K562 (cell line): ENCODE measurements around the gene CABP5. TPM values are rescaled to one million over a fixed set of nuclear protein-coding genes. Genes with fewer than 3 reads are reported as not detected.

Experiments used
- ATAC-seq: fragments of 200-7000 bp; cut with Tn5 transposase; 3 replicates; pipeline ENCODE4 v1.9.1; 2020; ENCODE audit warnings: moderate library complexity
- BruUV-seq: library from RNA; stranded (reverse); fragments of 400-500 nt; replicated peaks from 2 replicates; lab custom pipeline; 2021; lab: Mats Ljungman, UMichigan
- CTCF ChIA-PET: fragments of 300-600 bp; formaldehyde crosslinking; extraction: SDS; loops from one replicate; lab custom pipeline; 2021; ENCODE audit warnings: low intra/inter-chr PET ratio; lab: Yijun Ruan, JAX
- POLR2A ChIA-PET: fragments of 300-600, 350-650 bp; sonication (Branson Sonifier 250); formaldehyde crosslinking; extraction: SDS; loops from one replicate; lab custom pipeline; 2021; ENCODE audit warnings: antibody characterized with exemption, inconsistent platforms; lab: Yijun Ruan, JAX
- DNase-seq, 4 experiments: peaks; one replicate each; pipeline versions ENCODE4 v3.0.0 to v3.0.0-alpha.2; 2011 to 2018; ENCODE audit warnings: low spot score in 3 of 4, mixed read lengths in 3 of 4; ENCODE audit errors: extremely low read depth in 1 of 4
- FAIRE-seq: peaks from 2 replicates; lab custom pipeline; 2011; peaks lifted over from hg19 to GRCh38; lab: Jason Lieb, UNC
- H2AFZ ChIP-seq: 2 replicates; pipeline ENCODE4 v1.6.0; 2011; ENCODE audit warnings: low read depth, low read length, control low read depth, inconsistent platforms
- H3K27ac ChIP-seq: fragments of 200-600 bp; 3 replicates; pipeline ENCODE4 v1.8.0; 2011; ENCODE audit warnings: low read depth, mild to moderate bottlenecking, control low read depth, inconsistent platforms, low read length, moderate library complexity, mixed read lengths; ENCODE audit errors: extremely low read depth
- H3K27me3 ChIP-seq, 2 experiments: fragments of 300-600 bp in 1 of 2; 2 replicates in 1 of 2; 3 replicates in 1 of 2; pipeline versions ENCODE4 v1.6.0 to v1.8.0; 2011; ENCODE audit warnings: inconsistent platforms in 2 of 2, low read length in 2 of 2, mild to moderate bottlenecking in 1 of 2, mixed read lengths in 1 of 2, moderate library complexity in 1 of 2; ENCODE audit not compliant: control insufficient read depth in 2 of 2, insufficient read depth in 2 of 2
- H3K36me3 ChIP-seq: fragments of 300-600 bp; 3 replicates; pipeline ENCODE4 v1.8.0; 2011; ENCODE audit warnings: mild to moderate bottlenecking, low read length, inconsistent platforms; ENCODE audit not compliant: control insufficient read depth, insufficient read depth
- H3K4me1 ChIP-seq, 2 experiments: fragments of 200-600 bp in 1 of 2; replicated peaks in 1 of 2; 2 replicates in 1 of 2; 3 replicates in 1 of 2; pipeline versions ENCODE4 v1.5.1 to v1.8.0; 2011; ENCODE audit warnings: inconsistent platforms in 2 of 2, low read length in 2 of 2, mild to moderate bottlenecking in 1 of 2, mixed read lengths in 1 of 2, moderate library complexity in 1 of 2; ENCODE audit not compliant: control insufficient read depth in 2 of 2, insufficient read depth in 2 of 2
- H3K4me2 ChIP-seq: 2 replicates; pipeline ENCODE4 v1.6.1; 2011; ENCODE audit warnings: low read length, control low read depth, inconsistent platforms, mixed read lengths; ENCODE audit not compliant: insufficient read depth
- H3K4me3 ChIP-seq: fragments of 200-600 bp; sonication (generic), shearing (Covaris generic); 2 replicates; pipeline ENCODE4 v1.5.1; 2016; ENCODE audit warnings: control low read depth, inconsistent platforms
- H3K79me2 ChIP-seq: fragments of 200-600 bp; 3 replicates; pipeline ENCODE4 v1.8.0; 2011; ENCODE audit warnings: low read length, inconsistent platforms; ENCODE audit not compliant: control insufficient read depth, insufficient read depth
- H3K9ac ChIP-seq, 2 experiments: 2 replicates each; pipeline versions ENCODE4 v1.6.0 to v1.6.1; 2011; ENCODE audit warnings: low read depth in 2 of 2, low read length in 2 of 2, control low read depth in 1 of 2, inconsistent platforms in 1 of 2, mild to moderate bottlenecking in 1 of 2, mixed read lengths in 1 of 2; ENCODE audit not compliant: insufficient read depth in 1 of 2
- H3K9me1 ChIP-seq: one replicate; pipeline ENCODE4 v1.6.0; 2011; ENCODE audit warnings: inconsistent platforms, mild to moderate bottlenecking, low read length, moderate library complexity; ENCODE audit not compliant: control insufficient read depth, insufficient read depth
- H3K9me3 ChIP-seq: replicated peaks from 2 replicates; pipeline ENCODE4 v1.5.1; 2011; ENCODE audit warnings: low read depth, low read length, inconsistent platforms; ENCODE audit not compliant: control insufficient read depth, insufficient read depth
- H4K20me1 ChIP-seq: replicated peaks from 2 replicates; pipeline ENCODE4 v1.6.1; 2011; ENCODE audit warnings: low read length, inconsistent platforms, mixed read lengths; ENCODE audit not compliant: control insufficient read depth, insufficient read depth
- BRD4 ChIP-seq: fragments of 200-600 bp; sonication (generic); IDR thresholded peaks from 2 replicates; pipeline ENCODE4 v1.6.1; 2017; ENCODE audit warnings: inconsistent platforms
- CC2D1A ChIP-seq: fragments of 450-650 bp; IDR thresholded peaks from 2 replicates; pipeline ENCODE4 v1.6.1; 2017; ENCODE audit warnings: mild to moderate bottlenecking
- GATAD2A ChIP-seq: fragments of 450-650 bp; IDR thresholded peaks from 2 replicates; pipeline ENCODE4 v1.6.1; 2017
- HMG20A ChIP-seq: fragments of 450-650 bp; formaldehyde crosslinking; conservative IDR thresholded peaks from 2 replicates; pipeline ENCODE4 v1.4.0; 2020; ENCODE audit warnings: mild to moderate bottlenecking, mixed read lengths
- HNRNPLL ChIP-seq: fragments of 200-400 bp; formaldehyde crosslinking; IDR thresholded peaks from 2 replicates; pipeline ENCODE4 v1.6.1; 2017; ENCODE audit warnings: low read length, low read depth, mild to moderate bottlenecking; ENCODE audit not compliant: poor library complexity, severe bottlenecking
- KLF10 ChIP-seq: fragments of 250-450 bp; sonication (Bioruptor Pico); IDR thresholded peaks from 2 replicates; pipeline ENCODE4 v1.6.1; 2021; ENCODE audit warnings: matching md5 sums
- MYBL2 ChIP-seq, 2 experiments: fragments of 450-650 bp in 1 of 2; sonication (generic) in 1 of 2; formaldehyde crosslinking in 1 of 2; IDR thresholded peaks; 2 replicates each; pipeline versions ENCODE4 v1.6.1 to v1.8.1; 2017 to 2022; ENCODE audit warnings: borderline replicate concordance in 1 of 2, inconsistent platforms in 1 of 2, low read depth in 1 of 2, mild to moderate bottlenecking in 1 of 2, missing genetic modification reagents in 1 of 2, moderate library complexity in 1 of 2
- RBM15 ChIP-seq: fragments of 200-400 bp; formaldehyde crosslinking; IDR thresholded peaks from 2 replicates; pipeline ENCODE4 v1.6.1; 2018; ENCODE audit warnings: mild to moderate bottlenecking, low read length, moderate library complexity; ENCODE audit not compliant: insufficient read depth
- RCOR1 ChIP-seq, 2 experiments: IDR thresholded peaks; 2 replicates each; pipeline ENCODE4 v1.6.1; 2012; ENCODE audit warnings: low read depth in 2 of 2, low read length in 2 of 2, borderline replicate concordance in 1 of 2, improper control_type of control experiment in 1 of 2
- SMAD2 ChIP-seq: fragments of 150-350 bp; IDR thresholded peaks from 2 replicates; pipeline ENCODE4 v1.6.1; 2014; ENCODE audit warnings: low read depth, mild to moderate bottlenecking, low read length
- THRAP3 ChIP-seq: fragments of 450-650 bp; IDR thresholded peaks from 2 replicates; pipeline ENCODE4 v1.6.1; 2016; ENCODE audit warnings: mild to moderate bottlenecking, inconsistent platforms, borderline replicate concordance
- ZEB2 ChIP-seq: fragments of 450-650 bp; IDR thresholded peaks from 2 replicates; pipeline ENCODE4 v1.6.1; 2016
- ZNF408 ChIP-seq: fragments of 250-450 bp; sonication (Bioruptor Pico); IDR thresholded peaks from 2 replicates; pipeline ENCODE4 v1.4.0; 2020; ENCODE audit warnings: low read depth, mild to moderate bottlenecking, moderate library complexity
- WGBS: fragments of 100-300 bp; shearing (Covaris generic); methylation state at CpG from one replicate; pipeline ENCODE4 v1.1.6; 2016; ENCODE audit warnings: low coverage, mixed read lengths; ENCODE audit not compliant: insufficient coverage; ENCODE audit errors: missing lambda C conversion rate; 5-methylcytosine and 5-hydroxymethylcytosine counted together
- in situ Hi-C: fragments of 300-500 bp; cut with MboI; formaldehyde crosslinking; loops from 4 replicates; pipeline ENCODE4 v1.15.0; 2018; ENCODE audit warnings: inconsistent platforms, mixed read lengths
- intact Hi-C: fragments of 100-400 bp; cut with micrococcal nuclease; formaldehyde crosslinking; loops from 2 replicates; pipeline ENCODE4 v1.14.2; 2022
- polyA plus RNA-seq, 8 experiments: library from polyadenylated mRNA; depleted of rRNA in 4 of 8; stranded (reverse) in 5 of 8; unstranded in 3 of 8; fragments of >200 nt; fragmentation: Nextera tagmentation in 2 of 8; fragmentation: Illumina TruSeq in 1 of 8; extraction: Ambion mirVana in 2 of 8; extraction: Trizol in 1 of 8; gene quantifications; 2 replicates each; pipeline versions ENCODE4 v1.2.1 to v1.2.3, GENCODE V29; 2011 to 2014; ENCODE audit warnings: inconsistent platforms in 1 of 8, missing spikeins in 1 of 8
- total RNA-seq, 7 experiments: library from RNA; depleted of rRNA in 6 of 7; stranded (reverse); fragments of >200 nt in 6 of 7; fragmentation: Illumina TruSeq in 2 of 7; extraction: Trizol in 2 of 7; gene quantifications; 2 replicates each; pipeline versions ENCODE4 v1.2.1 to v1.2.3, GENCODE V29; 2011 to 2021; ENCODE audit warnings: low replicate concordance in 1 of 7
- TF ChIP-seq, protein P1 (sequence below): sonication (generic); formaldehyde crosslinking; IDR thresholded peaks from 2 replicates; pipeline ENCODE4 v1.8.0; 2022; ENCODE audit warnings: mild to moderate bottlenecking, missing genetic modification reagents, borderline replicate concordance
- TF ChIP-seq, protein P2 (sequence below): fragments of 200-800 bp; sonication (Bioruptor generic); IDR thresholded peaks from 2 replicates; pipeline ENCODE4 v1.6.1; 2016; ENCODE audit warnings: missing genetic modification characterization, missing compliant biosample characterization

The CABP5 gene
- total and polyA plus RNA-seq, 9 of the 15 experiments (the other 6 are each of a cell fraction or from before 2014, with no cell fraction given), result not detected

DNA sequence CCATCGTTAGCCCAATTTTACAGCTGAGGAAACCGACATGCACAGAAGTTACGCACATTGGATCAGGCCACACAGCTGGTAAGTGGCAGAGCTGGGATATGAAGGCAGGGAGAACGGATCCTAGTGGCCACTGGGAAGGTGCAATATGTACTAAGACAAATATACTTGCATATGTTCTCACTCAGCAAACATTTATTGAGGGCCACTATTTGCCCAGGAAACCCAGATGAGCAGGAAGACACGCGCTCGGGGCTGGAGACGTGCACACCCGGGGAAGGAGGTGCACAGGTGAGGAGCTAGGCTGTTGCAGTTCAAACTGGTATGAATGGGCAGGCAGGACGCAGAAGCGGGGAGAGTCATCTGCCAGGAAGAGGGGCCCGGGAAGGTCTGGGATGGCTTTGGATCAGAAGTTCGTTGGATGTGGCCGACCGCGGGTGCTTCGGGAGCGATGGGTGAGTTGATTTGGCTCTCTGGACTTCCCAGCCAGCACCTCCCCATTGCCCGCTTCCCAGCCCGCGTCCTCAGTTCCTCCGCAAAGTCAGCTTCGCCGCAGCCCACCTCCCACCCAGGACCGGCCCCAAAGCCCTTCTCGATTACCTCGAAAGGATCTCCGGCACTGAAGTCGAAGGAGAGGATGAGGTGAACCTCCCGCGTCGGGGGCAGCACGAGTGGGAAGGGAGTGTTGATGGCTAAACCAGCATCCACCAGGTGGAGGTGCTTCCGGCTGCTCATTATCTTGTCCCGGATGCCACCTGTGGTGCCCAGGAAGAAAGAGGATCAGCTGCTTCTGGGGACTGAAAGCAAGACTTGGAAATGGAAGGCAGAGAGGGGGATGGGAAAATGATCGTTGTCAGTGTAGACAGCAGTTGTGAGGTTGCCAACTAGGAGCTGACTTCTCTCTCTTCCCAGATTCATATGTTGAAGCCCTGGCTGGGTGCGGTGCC, 17.8 kb upstream of the CABP5 start:
- 8% methylated on average over 37 of the region's 37 CpGs for WGBS
- no peak overlapping the region for H3K27ac ChIP-seq
- intact Hi-C loops, result no loop called here
- H3K4me2 ChIP-seq, result no peak overlapping the region
- no peak overlapping the region for H3K4me3 ChIP-seq
- in situ Hi-C loops, result no loop called here
- FAIRE-seq (no peak), ATAC-seq (no peak), DNase-seq (no peak)
- CTCF ChIA-PET, result no interaction called here
- H4K20me1 ChIP-seq, result no peaks in the 10 kb centered on the region
- H3K9me1 ChIP-seq, result no peaks in the 10 kb centered on the region
- no peak overlapping the region for H3K9ac ChIP-seq
- H3K4me1 ChIP-seq, result no peaks in the 10 kb centered on the region; a peak in 1 of 5 replicates
- POLR2A ChIA-PET, result interaction anchor here (0.6 to 1.0 kb wide), 3 partner anchors 14 to 32 kb away, joined by 4 to 6 read pairs (median 4); partner anchors contain the start of gene CABP5
- no TSS peak for BruUV-seq
- H3K79me2 ChIP-seq, result no peaks in the 10 kb centered on the region
- H3K36me3 ChIP-seq, result no peaks in the 10 kb centered on the region
- no peak overlapping the region for H2AFZ ChIP-seq
- peaks cover 16 to 48% of the 10 kb centered on the region in 2 experiments for H3K27me3 ChIP-seq
- H3K9me3 ChIP-seq, result no peaks in the 10 kb centered on the region
- TF ChIP-seq THRAP3 (no peak), RBM15 (no peak), HNRNPLL (no peak), GATAD2A (no peak), KLF10 (no peak), RCOR1 (IDR thresholded peaks at IDR 0.05; ENCODE audit: borderline replicate concordance in 1 of 2, low read depth in 2 of 2, low read length in 2 of 2) (no peak), BRD4 (no peak), ZNF408 (no peak), MYBL2 (IDR thresholded peaks at IDR 0.05; ENCODE audit: low read depth) (no peak), MYBL2 (CRISPR knock-in tag; IDR thresholded peaks at IDR 0.05; ENCODE audit: borderline replicate concordance) (no peak), SMAD2 (no peak), CC2D1A (no peak), HMG20A (CRISPR knock-in tag) (no peak), ZEB2 (no peak)
- TF ChIP-seq, protein P1, sequence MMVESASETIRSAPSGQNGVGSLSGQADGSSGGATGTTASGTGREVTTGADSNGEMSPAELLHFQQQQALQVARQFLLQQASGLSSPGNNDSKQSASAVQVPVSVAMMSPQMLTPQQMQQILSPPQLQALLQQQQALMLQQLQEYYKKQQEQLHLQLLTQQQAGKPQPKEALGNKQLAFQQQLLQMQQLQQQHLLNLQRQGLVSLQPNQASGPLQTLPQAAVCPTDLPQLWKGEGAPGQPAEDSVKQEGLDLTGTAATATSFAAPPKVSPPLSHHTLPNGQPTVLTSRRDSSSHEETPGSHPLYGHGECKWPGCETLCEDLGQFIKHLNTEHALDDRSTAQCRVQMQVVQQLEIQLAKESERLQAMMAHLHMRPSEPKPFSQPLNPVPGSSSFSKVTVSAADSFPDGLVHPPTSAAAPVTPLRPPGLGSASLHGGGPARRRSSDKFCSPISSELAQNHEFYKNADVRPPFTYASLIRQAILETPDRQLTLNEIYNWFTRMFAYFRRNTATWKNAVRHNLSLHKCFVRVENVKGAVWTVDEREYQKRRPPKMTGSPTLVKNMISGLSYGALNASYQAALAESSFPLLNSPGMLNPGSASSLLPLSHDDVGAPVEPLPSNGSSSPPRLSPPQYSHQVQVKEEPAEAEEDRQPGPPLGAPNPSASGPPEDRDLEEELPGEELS, result no peak
- TF ChIP-seq, protein P2, sequence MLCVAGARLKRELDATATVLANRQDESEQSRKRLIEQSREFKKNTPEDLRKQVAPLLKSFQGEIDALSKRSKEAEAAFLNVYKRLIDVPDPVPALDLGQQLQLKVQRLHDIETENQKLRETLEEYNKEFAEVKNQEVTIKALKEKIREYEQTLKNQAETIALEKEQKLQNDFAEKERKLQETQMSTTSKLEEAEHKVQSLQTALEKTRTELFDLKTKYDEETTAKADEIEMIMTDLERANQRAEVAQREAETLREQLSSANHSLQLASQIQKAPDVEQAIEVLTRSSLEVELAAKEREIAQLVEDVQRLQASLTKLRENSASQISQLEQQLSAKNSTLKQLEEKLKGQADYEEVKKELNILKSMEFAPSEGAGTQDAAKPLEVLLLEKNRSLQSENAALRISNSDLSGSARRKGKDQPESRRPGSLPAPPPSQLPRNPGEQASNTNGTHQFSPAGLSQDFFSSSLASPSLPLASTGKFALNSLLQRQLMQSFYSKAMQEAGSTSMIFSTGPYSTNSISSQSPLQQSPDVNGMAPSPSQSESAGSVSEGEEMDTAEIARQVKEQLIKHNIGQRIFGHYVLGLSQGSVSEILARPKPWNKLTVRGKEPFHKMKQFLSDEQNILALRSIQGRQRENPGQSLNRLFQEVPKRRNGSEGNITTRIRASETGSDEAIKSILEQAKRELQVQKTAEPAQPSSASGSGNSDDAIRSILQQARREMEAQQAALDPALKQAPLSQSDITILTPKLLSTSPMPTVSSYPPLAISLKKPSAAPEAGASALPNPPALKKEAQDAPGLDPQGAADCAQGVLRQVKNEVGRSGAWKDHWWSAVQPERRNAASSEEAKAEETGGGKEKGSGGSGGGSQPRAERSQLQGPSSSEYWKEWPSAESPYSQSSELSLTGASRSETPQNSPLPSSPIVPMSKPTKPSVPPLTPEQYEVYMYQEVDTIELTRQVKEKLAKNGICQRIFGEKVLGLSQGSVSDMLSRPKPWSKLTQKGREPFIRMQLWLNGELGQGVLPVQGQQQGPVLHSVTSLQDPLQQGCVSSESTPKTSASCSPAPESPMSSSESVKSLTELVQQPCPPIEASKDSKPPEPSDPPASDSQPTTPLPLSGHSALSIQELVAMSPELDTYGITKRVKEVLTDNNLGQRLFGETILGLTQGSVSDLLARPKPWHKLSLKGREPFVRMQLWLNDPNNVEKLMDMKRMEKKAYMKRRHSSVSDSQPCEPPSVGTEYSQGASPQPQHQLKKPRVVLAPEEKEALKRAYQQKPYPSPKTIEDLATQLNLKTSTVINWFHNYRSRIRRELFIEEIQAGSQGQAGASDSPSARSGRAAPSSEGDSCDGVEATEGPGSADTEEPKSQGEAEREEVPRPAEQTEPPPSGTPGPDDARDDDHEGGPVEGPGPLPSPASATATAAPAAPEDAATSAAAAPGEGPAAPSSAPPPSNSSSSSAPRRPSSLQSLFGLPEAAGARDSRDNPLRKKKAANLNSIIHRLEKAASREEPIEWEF, result no peak
